Common myeloid progenitor, CD34-positive (primary cell): Measurements from ENCODE around the gene ALG10B.
"Not testable (repeated sequence)": the region's sequence is repeated elsewhere in the genome, so short reads cannot be mapped to it uniquely, and the experiment has no call there.

ENCODE experiments used
- CTCF ChIA-PET: fragments of 350-600 bp; sonication (Branson Sonifier 250); formaldehyde crosslinking; loops from one replicate; lab custom pipeline; 2021; ENCODE audit warnings: antibody characterized with exemption; lab: Charles Lee
- POLR2A ChIA-PET: fragments of 350-600 bp; sonication (Branson Sonifier 250); formaldehyde crosslinking; loops from one replicate; lab custom pipeline; 2021; ENCODE audit warnings: antibody characterized with exemption; lab: Charles Lee
- DNase-seq, 3 donors: peaks; one replicate each; pipeline versions ENCODE4 v3.0.0 to v3.0.0-alpha.2; 2013
- H3K27ac ChIP-seq, 2 experiments: 1 replicate in 1 of 2; 2 replicates in 1 of 2; pipeline ENCODE4 v1.7.0; 2013; ENCODE audit warnings: inconsistent platforms in 2 of 2, low read length in 2 of 2, mild to moderate bottlenecking in 2 of 2, low read depth in 1 of 2, moderate library complexity in 1 of 2; ENCODE audit not compliant: severe bottlenecking in 2 of 2, insufficient read depth in 1 of 2, poor library complexity in 1 of 2
- H3K27me3 ChIP-seq, 5 experiments: replicated peaks in 2 of 5; 1 replicate in 3 of 5; 2 replicates in 2 of 5; pipeline versions ENCODE4 v1.6.1 to v1.7.0; 2013; ENCODE audit warnings: low read length in 4 of 5, mild to moderate bottlenecking in 2 of 5, moderate library complexity in 2 of 5, inconsistent platforms in 1 of 5; ENCODE audit not compliant: insufficient read depth in 5 of 5, control insufficient read depth in 4 of 5
- H3K36me3 ChIP-seq, 4 experiments: 1 replicate in 2 of 4; 2 replicates in 2 of 4; pipeline versions ENCODE4 v1.6.1 to v1.7.0; 2013; ENCODE audit warnings: low read length in 3 of 4, control low read depth in 1 of 4, mild to moderate bottlenecking in 1 of 4; ENCODE audit not compliant: control insufficient read depth in 4 of 4, insufficient read depth in 4 of 4
- H3K4me1 ChIP-seq, 4 experiments: 1 replicate in 3 of 4; 2 replicates in 1 of 4; pipeline versions ENCODE4 v1.6.1 to v1.7.1; 2013; ENCODE audit warnings: low read length in 3 of 4, mild to moderate bottlenecking in 3 of 4, control low read depth in 1 of 4, inconsistent platforms in 1 of 4, moderate library complexity in 1 of 4; ENCODE audit not compliant: control insufficient read depth in 4 of 4, insufficient read depth in 4 of 4; ENCODE audit errors: control extremely low read depth in 1 of 4
- H3K4me3 ChIP-seq, 7 experiments: 1 replicate in 4 of 7; 2 replicates in 3 of 7; pipeline versions ENCODE4 v1.5.1 to v1.7.0; 2013; ENCODE audit warnings: mild to moderate bottlenecking in 7 of 7, low read length in 6 of 7, moderate library complexity in 6 of 7, inconsistent platforms in 2 of 7, low read depth in 2 of 7, control low read depth in 1 of 7; ENCODE audit not compliant: insufficient read depth in 4 of 7, control insufficient read depth in 1 of 7; ENCODE audit errors: extremely low read depth in 1 of 7
- H3K9me3 ChIP-seq, 5 experiments: 1 replicate in 4 of 5; 2 replicates in 1 of 5; pipeline versions ENCODE4 v1.6.1 to v1.7.1; 2013; ENCODE audit warnings: low read length in 4 of 5, mild to moderate bottlenecking in 2 of 5, inconsistent platforms in 1 of 5, low read depth in 1 of 5, moderate library complexity in 1 of 5; ENCODE audit not compliant: control insufficient read depth in 4 of 5, insufficient read depth in 2 of 5; ENCODE audit errors: control extremely low read depth in 1 of 5
- WGBS: methylation state at CpG from one replicate; pipeline ENCODE4 v1.1.5; 2013; ENCODE audit not compliant: insufficient coverage; 5-methylcytosine and 5-hydroxymethylcytosine counted together

The ALG10B gene

GRCh38 chr12:38342444-38342843 is 25.9 kb downstream of the ALG10B start:
- Histone ChIP-seq H3K36me3 (no peaks in the 10 kb centered on the region), H3K4me1 (no peaks in the 10 kb centered on the region), H3K27ac (no peak overlapping the region), H3K4me3 (no peak overlapping the region), H3K27me3 (no peaks in the 10 kb centered on the region), H3K9me3 (peaks cover 0 to 4% (median 0%) of the 10 kb centered on the region in 5 experiments)
- ChIA-PET POLR2A (no interaction called here), CTCF (no interaction called here)
- no peak for DNase-seq
- 100% methylated on average over 1 of the region's 3 CpGs for WGBS

GRCh38 chr12:38343256-38343655 is 26.7 kb downstream of the ALG10B start:
- H3K27ac ChIP-seq, H3K27me3 ChIP-seq, CTCF ChIA-PET, POLR2A ChIA-PET, H3K36me3 ChIP-seq, DNase-seq, H3K4me3 ChIP-seq, H3K4me1 ChIP-seq, H3K9me3 ChIP-seq: not testable (repeated sequence)
- 17% methylated on average over 1 of the region's 4 CpGs for WGBS

- H3K36me3 ChIP-seq, H3K27me3 ChIP-seq, CTCF ChIA-PET, H3K4me3 ChIP-seq, DNase-seq, H3K27ac ChIP-seq, H3K4me1 ChIP-seq, H3K9me3 ChIP-seq, POLR2A ChIA-PET: not testable (repeated sequence)
- 91% methylated on average over 1 of the region's 1 CpG for WGBS
These were observed 27.3 kb downstream of the ALG10B start for GRCh38 chr12:38343916-38344315.

DNA sequence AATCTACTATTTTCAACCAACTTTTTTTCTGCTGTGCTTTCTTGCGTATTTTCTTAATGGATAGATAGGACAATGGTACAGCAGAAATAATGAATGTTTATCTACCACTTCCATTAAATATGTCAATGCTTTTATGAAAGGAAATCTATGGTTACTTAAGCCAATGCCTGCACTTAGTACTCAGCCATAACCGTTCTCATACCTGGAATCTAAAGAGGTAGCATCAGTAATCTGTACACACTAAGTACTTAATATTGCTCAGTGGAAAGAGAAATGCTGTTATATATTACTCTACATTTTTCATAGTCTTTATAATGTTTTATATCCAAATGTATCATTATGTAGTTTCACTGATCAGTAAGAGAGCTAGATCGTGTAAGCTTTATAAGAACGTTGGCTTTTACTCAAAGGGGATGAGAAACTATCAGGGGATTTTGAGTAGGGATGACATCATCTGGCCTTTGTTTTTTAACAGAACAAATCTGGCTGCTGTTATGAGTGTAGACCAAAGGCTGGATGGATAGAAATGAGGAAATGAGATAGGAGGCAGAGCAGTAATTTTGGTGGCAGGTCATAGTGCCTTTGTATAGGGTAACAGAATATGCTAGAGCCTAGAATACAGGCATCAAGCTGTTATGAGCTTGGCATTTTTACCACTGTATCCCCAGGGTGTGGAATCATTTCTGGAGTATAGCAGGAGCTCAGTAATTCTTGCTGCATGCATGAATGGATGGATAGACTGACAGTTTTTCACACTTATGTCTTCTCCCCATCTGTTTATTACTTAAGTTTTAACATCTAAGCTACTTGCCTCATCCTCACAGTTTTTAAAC is 34.0 kb downstream of the ALG10B start:
- Histone ChIP-seq H3K4me1 (peaks cover 0 to 3% (median 0%) of the 10 kb centered on the region in 4 experiments), H3K36me3 (no peaks in the 10 kb centered on the region), H3K27ac (peak overlapping the region in 1 of 2 experiments; percentile 25), H3K9me3 (no peaks in the 10 kb centered on the region), H3K4me3 (peak overlapping the region in 1 of 7 experiments; percentile 54), H3K27me3 (no peaks in the 10 kb centered on the region)
- DNase-seq = peak in 2 of 3 donors; percentile 41 to 51
- ChIA-PET CTCF (interaction anchor here (1.3 kb wide), 1 partner anchor 11 kb away, joined by 3 read pairs; no protein-coding TSS in a partner anchor), POLR2A (no interaction called here)
- WGBS = 71% methylated on average over 2 of the region's 4 CpGs

DNA sequence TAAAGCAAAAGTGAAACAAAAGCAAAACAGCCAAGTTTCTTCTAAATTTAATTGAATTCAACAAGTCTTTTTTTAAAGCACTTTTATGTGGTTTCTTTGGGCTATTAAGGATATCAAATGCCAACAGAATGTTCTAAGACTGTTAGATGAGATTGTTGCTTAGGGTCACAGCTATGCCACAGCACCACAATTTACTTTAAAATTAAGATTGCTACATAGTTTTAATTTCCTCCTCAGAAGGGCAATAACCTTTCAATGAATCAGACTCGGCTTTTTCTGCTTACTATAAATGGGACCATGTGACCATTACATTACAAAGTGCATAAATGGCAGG is 34.6 kb downstream of the ALG10B start:
- H3K36me3 ChIP-seq, H3K4me1 ChIP-seq, H3K27me3 ChIP-seq, POLR2A ChIA-PET, H3K9me3 ChIP-seq: not testable (repeated sequence)
- no CpG with 5 or more reads among the region's 1 CpG for WGBS
- H3K4me3 ChIP-seq = peak overlapping the region in 1 of 7 experiments; percentile 54
- peak overlapping the region in 1 of 2 experiments; percentile 25 for H3K27ac ChIP-seq
- DNase-seq = peak in 2 of 3 donors; percentile 28 to 60
- CTCF ChIA-PET = interaction anchor here (1.3 kb wide), 1 partner anchor 11 kb away, joined by 3 read pairs; no protein-coding TSS in a partner anchor

DNA sequence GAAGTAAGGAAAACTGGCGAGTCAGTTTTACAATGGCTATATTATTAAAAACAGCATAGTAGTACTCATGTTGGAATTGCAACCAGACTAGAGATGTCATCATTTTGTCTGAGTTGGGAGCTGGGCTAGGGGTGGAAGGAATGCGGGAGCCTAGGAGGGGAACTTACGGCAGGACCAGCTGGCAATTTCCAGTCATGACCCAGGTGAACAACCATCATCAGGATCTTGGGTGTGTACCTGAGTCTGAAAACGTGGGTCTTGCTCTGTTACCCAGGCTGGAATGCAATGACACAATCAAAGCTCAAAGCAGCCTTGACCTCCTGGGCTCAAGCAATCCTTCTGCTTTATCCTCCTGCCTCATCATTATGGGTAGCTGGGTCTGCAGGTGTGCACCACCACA is 50.9 kb downstream of the ALG10B start:
- H3K27me3 ChIP-seq = no peaks in the 10 kb centered on the region
- CTCF ChIA-PET = no interaction called here

DNA sequence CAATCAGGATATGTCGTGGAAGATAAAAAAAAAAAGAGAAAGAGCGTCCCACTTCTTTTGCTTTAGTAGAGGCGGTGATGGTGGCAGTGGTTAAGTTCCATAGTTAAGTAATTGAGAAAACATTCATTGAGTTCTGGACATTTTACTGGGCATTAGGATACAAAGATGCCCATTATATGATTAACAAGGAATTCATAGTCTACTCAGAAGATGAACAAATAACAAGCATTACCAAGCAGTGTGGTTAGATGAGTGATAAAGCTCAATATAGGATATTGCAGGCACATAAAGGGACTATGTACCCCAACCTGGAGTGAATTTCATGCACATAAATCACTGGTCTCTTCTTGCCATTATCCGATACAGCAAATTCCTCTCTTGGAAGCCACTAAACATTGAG is 53.7 kb downstream of the ALG10B start:
- Histone ChIP-seq H3K27ac (no peak overlapping the region), H3K27me3 (no peaks in the 10 kb centered on the region), H3K36me3 (no peaks in the 10 kb centered on the region), H3K4me1 (no peaks in the 10 kb centered on the region), H3K4me3 (no peak overlapping the region), H3K9me3 (no peaks in the 10 kb centered on the region)
- no peak for DNase-seq
- ChIA-PET POLR2A (no interaction called here), CTCF (no interaction called here)
- no CpG with 5 or more reads among the region's 4 CpGs for WGBS

More for the DNA sequence above, 50.9 kb downstream of the ALG10B start:
- H3K9me3 ChIP-seq = no peaks in the 10 kb centered on the region
- no peak overlapping the region for H3K27ac ChIP-seq
- POLR2A ChIA-PET = no interaction called here
- no peak for DNase-seq
- H3K36me3 ChIP-seq = no peaks in the 10 kb centered on the region
- no peak overlapping the region for H3K4me3 ChIP-seq
- WGBS = 100% methylated on average over 3 of the region's 4 CpGs
- no peaks in the 10 kb centered on the region for H3K4me1 ChIP-seq
